ENCODE data around the gene SMIM26.

The SMIM26 gene

DNA sequence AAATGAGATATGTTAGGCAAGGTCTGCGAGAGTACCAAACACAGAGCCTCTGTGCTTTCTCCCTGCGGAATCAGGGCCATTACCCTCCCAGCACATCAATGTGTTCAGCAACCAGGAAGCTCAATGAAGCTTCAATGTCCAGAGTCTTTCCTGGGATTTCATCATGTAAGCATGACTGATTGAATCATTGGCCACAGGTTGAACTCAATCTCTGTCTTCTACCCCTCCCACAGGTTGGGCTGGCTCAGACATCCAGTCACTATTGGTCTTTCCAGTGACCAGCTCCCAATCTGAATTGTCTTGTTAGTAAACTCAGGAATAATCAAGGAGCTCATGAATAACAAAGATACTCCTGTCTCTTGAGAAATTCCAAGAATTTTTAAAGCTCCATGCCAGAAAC is 17.9 kb downstream of the SMIM26 start:
- DNase-seq (ENCODE audit: low read depth), result no peak

DNA sequence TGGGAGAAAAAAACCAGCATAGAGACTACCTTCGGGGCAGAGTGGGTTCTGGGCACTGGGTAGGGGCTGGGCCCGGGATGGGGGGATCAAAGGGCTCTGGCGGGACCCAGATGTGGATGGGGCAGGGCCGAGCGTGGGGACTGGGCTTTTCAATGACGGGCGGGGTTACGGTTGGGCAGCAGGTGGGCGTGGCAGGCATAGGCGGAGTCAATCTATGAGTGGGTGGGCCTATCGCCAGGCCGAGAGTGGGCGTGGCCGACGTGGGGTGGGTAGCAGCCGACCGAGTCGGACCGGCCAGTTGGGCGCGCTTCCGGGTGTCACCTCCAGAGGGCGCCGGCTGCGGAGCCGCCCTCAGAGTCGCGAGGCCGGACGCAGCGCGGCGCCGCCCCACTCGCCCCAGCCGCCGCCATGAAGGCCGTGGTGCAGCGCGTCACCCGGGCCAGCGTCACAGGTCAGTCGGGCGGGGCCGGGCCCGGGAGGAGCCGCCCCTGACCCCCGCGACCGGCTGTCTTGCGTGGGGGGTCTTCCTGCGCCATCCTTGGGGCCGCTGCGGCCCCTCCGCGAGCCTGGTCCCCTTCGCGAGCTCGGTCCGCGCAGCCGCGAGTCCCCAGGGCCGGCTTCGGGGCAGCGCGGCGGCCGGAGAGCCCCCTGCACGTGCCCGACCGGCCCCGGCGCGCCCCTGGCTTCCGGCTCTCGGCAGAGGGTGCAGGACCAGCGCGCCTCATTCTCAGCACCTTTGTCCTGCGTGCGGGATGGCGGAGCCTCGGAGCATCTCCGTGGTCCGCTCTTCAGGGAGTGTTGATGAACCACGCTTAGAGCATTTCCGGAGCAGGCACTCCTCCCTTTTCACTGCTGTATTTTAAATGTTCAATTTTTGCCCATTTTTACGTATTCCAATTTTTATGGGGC is 20.7 kb downstream of the SMIM26 start, which contains the start of gene DTD1:
DTD1 (plus strand) TSS at position 390 of the 909 bp plus-strand sequence; CDS start at position 409, 19 bp downstream.
- DNase-seq (ENCODE audit: low read depth), result peak; percentile 68

- no peak for DNase-seq (ENCODE audit: low read depth)
Measured at GRCh38 chr20:18588574-18588933, 21.3 kb downstream of the SMIM26 start.

- no peak for DNase-seq (ENCODE audit: low read depth)
Measured at GRCh38 chr20:18589941-18590674, 22.9 kb downstream of the SMIM26 start.

- no peak for DNase-seq (ENCODE audit: low read depth)
Measured at GRCh38 chr20:18596270-18596669, 29.0 kb downstream of the SMIM26 start.

DNA sequence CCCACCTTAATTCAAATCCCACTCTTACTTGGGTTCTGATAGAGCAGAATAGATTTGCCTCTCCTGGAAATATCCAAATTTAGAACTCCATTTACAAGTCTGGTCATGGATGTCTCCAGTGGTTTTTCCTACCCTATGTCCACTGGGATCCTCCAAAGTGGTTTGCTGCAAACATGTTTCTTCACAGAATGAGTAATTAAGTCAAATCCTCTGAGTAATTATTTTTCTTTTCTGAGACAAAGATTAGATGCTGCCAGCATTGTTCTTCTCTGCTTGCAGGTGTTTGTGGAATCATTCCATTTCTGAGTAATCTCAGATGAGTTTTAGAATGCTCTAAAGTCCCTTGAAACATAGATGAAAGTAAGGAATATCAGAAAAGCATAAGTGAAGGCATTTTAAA is 42.5 kb downstream of the SMIM26 start:
- DNase-seq (ENCODE audit: low read depth), result no peak

- no peak for DNase-seq (ENCODE audit: low read depth)
Measured at GRCh38 chr20:18611492-18611891, 44.3 kb downstream of the SMIM26 start.

DNA sequence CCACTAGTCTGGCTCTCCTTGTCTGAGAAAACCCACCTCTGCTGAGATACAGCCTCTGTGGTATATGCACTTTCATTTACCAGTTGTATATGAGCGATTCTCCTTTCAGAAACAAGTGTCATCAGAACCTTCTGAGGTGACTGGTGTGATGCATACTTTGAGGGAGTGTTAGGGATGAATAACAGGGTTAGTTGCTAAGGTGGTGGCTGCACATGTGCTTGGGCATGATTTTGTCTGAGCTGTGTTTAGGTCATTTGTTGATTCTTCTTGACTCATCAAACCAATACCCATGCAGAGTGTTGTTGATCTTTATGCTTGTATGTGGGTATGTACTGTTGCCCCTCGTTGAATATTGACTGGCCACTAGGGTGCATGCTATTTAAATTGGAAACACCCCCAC is 46.3 kb downstream of the SMIM26 start:
- no peak for DNase-seq (ENCODE audit: low read depth)

GRCh38 chr20:18614244-18614643 is 47.0 kb downstream of the SMIM26 start:
- DNase-seq (ENCODE audit: low read depth), result no peak

DNA sequence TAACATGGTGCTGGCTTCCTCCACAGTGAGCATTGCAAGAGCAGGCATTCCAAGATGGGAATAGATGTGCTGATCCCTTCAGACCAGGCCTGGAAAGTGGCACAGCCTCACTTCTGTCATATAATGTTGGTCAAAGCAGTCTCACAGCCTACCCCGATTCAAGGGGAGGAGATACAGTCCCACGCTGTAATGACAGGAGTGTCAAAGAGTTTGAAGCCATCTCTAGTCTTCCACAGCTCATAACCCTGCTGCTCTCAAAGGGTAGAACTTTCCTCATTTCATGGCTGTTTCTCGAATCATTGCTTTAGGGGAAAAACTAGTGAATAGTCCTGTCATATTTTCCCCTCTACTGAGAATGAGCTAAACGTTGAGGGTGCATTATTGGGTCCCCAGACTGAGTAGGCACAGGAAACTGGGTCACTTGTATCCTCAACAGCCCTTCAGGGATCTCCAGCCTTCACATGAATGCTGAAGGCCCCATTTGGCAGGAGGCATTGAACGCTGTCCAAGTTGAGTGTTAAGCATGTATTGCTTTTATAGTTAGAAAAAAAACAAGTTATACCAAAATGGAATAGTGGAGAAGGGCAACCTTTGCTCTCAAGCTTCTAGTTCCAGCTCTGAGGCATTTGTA is 47.9 kb downstream of the SMIM26 start:
- no peak for DNase-seq (ENCODE audit: low read depth)

Data from stimulated activated CD4-positive, alpha-beta T cell treated with anti-CD3 and anti-CD28 coated beads, Interleukin-2, amount 100 ng/mL, for 4 hours (primary cell).